ENCODE data around the gene KHDC4.

KHDC4 gene

GRCh38 chr1:155873860-155874259 is 60.4 kb downstream of the KHDC4 start (continued):
- TF ChIP-seq ZNF112 (tag by site-specific recombination; IDR thresholded peaks at IDR 0.05), result no peak
- no peak for TF ChIP-seq ZNF704 (tag by site-specific recombination; IDR thresholded peaks at IDR 0.05)
- no peak for TF ChIP-seq ZFP3 (tag by site-specific recombination; IDR thresholded peaks at IDR 0.05; ENCODE audit: low read depth)
- TF ChIP-seq ZNF404 (tag by site-specific recombination; IDR thresholded peaks at IDR 0.05), result no peak
- TF ChIP-seq GLI2 (tag by site-specific recombination; IDR thresholded peaks at IDR 0.05; ENCODE audit: borderline replicate concordance, low read depth), result no peak
- TF ChIP-seq SCRT2 (tag by site-specific recombination; IDR thresholded peaks at IDR 0.05), result no peak
- no peak for TF ChIP-seq PRDM4 (tag by site-specific recombination; IDR thresholded peaks at IDR 0.05)
- TF ChIP-seq CTCF (tag by site-specific recombination; IDR thresholded peaks at IDR 0.05), result no peak
- TF ChIP-seq YY2 (tag by site-specific recombination; IDR thresholded peaks at IDR 0.05), result peak; percentile 78; the same call in 1 of the 2 replicates
- TF ChIP-seq YY1 (tag by site-specific recombination; IDR thresholded peaks at IDR 0.05), result no peak
- no peak for TF ChIP-seq ZNF791 (tag by site-specific recombination; IDR thresholded peaks at IDR 0.05)
- TF ChIP-seq ZNF624 (tag by site-specific recombination; IDR thresholded peaks at IDR 0.05), result no peak
- no peak for TF ChIP-seq ZNF23 (tag by site-specific recombination; IDR thresholded peaks at IDR 0.05; ENCODE audit: borderline replicate concordance)
- peak; percentile 61 for TF ChIP-seq ZEB2 (tag by site-specific recombination; IDR thresholded peaks at IDR 0.05)
- no peak for TF ChIP-seq ZNF843 (tag by site-specific recombination; IDR thresholded peaks at IDR 0.05)
- TF ChIP-seq ZNF335 (tag by site-specific recombination; conservative IDR thresholded peaks at IDR 0.05), result 0 out of 2 replicates have a peak, but pooled peaks have one; percentile 25
- no peak for TF ChIP-seq ZSCAN23 (tag by site-specific recombination; IDR thresholded peaks at IDR 0.05)
- no peak for TF ChIP-seq ZNF350 (tag by site-specific recombination; IDR thresholded peaks at IDR 0.05)
- no peak for TF ChIP-seq ZNF394 (tag by site-specific recombination; IDR thresholded peaks at IDR 0.05; ENCODE audit: borderline replicate concordance)
- no peak for TF ChIP-seq ZNF426 (tag by site-specific recombination; IDR thresholded peaks at IDR 0.05)
- TF ChIP-seq EGR2 (tag by site-specific recombination; IDR thresholded peaks at IDR 0.05; ENCODE audit: low read depth), result peak; percentile 72
- TF ChIP-seq ZNF677 (tag by site-specific recombination; IDR thresholded peaks at IDR 0.05), result no peak
- no peak for TF ChIP-seq ZNF18 (tag by site-specific recombination; IDR thresholded peaks at IDR 0.05)
- TF ChIP-seq ZNF148 (tag by site-specific recombination; IDR thresholded peaks at IDR 0.05; ENCODE audit: borderline replicate concordance), result no peak
- no peak for TF ChIP-seq REPIN1 (tag by site-specific recombination; IDR thresholded peaks at IDR 0.05; ENCODE audit: low read depth)
- TF ChIP-seq KLF16 (tag by site-specific recombination; IDR thresholded peaks at IDR 0.05), result peak; percentile 62; the same call in 1 of the 2 replicates
- TF ChIP-seq ZBTB26 (tag by site-specific recombination; optimal IDR thresholded peaks at IDR 0.05), result no peak
- TF ChIP-seq ZNF169 (tag by site-specific recombination; IDR thresholded peaks at IDR 0.05), result no peak
- TF ChIP-seq ZNF16 (tag by site-specific recombination; IDR thresholded peaks at IDR 0.05; ENCODE audit: low read depth), result no peak
- TF ChIP-seq ZNF785 (tag by site-specific recombination; IDR thresholded peaks at IDR 0.05), result no peak
- no peak for TF ChIP-seq ZSCAN30 (tag by site-specific recombination; IDR thresholded peaks at IDR 0.05)
- peak; percentile 63 for TF ChIP-seq SP7 (tag by site-specific recombination; IDR thresholded peaks at IDR 0.05)

All from HEK293 (cell line).